Spleen (tissue), 11 donors: ENCODE results near the gene KCNE3. TPM values are rescaled to one million over a fixed set of nuclear protein-coding genes. Genes with fewer than 3 reads are reported as not detected.

Experiments
- DNase-seq: peaks from one replicate; pipeline ENCODE4 v3.0.0-alpha.2; 2020
- H3K27ac ChIP-seq, 8 donors: fragments of 200-600 bp; sonication (generic) in 7 of 8; 1 replicate in 4 of 8; 2 replicates in 4 of 8; pipeline versions ENCODE4 v1.5.0 to v1.8.0; 2016 to 2021; ENCODE audit warnings: inconsistent platforms in 4 of 8, mild to moderate bottlenecking in 4 of 8, moderate library complexity in 1 of 8
- H3K27me3 ChIP-seq, 7 donors: fragments of 200-600 bp; sonication (generic) in 6 of 7; replicated peaks in 1 of 7; 1 replicate in 4 of 7; 2 replicates in 3 of 7; pipeline versions ENCODE4 v1.5.0 to v1.8.0; 2016 to 2021; ENCODE audit warnings: inconsistent platforms in 3 of 7, mild to moderate bottlenecking in 1 of 7
- H3K36me3 ChIP-seq, 6 donors: fragments of 200-600 bp; sonication (generic) in 5 of 6; 1 replicate in 4 of 6; 2 replicates in 2 of 6; pipeline versions ENCODE4 v1.5.0 to v1.8.0; 2016 to 2021; ENCODE audit warnings: inconsistent platforms in 2 of 6
- H3K4me1 ChIP-seq, 6 donors: fragments of 200-600 bp; sonication (generic) in 5 of 6; 1 replicate in 3 of 6; 2 replicates in 3 of 6; pipeline versions ENCODE4 v1.5.0 to v1.8.0; 2016 to 2021; ENCODE audit warnings: inconsistent platforms in 3 of 6
- H3K4me3 ChIP-seq, 8 donors: fragments of 200-600 bp; sonication (generic) in 7 of 8; 1 replicate in 4 of 8; 2 replicates in 4 of 8; pipeline versions ENCODE4 v1.5.0 to v1.8.0; 2016 to 2021; ENCODE audit warnings: inconsistent platforms in 4 of 8, mild to moderate bottlenecking in 4 of 8, moderate library complexity in 2 of 8
- H3K9me3 ChIP-seq, 8 donors: fragments of 200-600 bp; sonication (generic) in 7 of 8; 1 replicate in 4 of 8; 2 replicates in 4 of 8; pipeline versions ENCODE4 v1.5.0 to v1.8.0; 2016 to 2021; ENCODE audit warnings: inconsistent platforms in 4 of 8
- POLR2A ChIP-seq, 3 donors: fragments of 450-650 bp; IDR thresholded peaks; one replicate each; pipeline ENCODE4 v1.5.1; 2017; ENCODE audit warnings: antibody characterized with exemption in 3 of 3, mild to moderate bottlenecking in 1 of 3
- POLR2AphosphoS5 ChIP-seq, 3 donors: sonication (generic); formaldehyde crosslinking; IDR thresholded peaks; one replicate each; pipeline ENCODE4 v1.5.1; 2017; ENCODE audit warnings: antibody characterized with exemption in 3 of 3
- WGBS, 5 donors: extraction: QIAGEN DNeasy Blood & Tissue Kit in 3 of 5; methylation state at CpG; one replicate each; pipeline versions ENCODE4 v1.1.5 to v1.1.7; 2013 to 2018; 5-methylcytosine and 5-hydroxymethylcytosine counted together
- intact Hi-C: fragments of 100-400 bp; cut with DNase I; formaldehyde crosslinking; loops from one replicate; pipeline ENCODE4 v1.15.0; 2023; ENCODE audit warnings: low total_unique reads
- polyA plus RNA-seq, 3 donors: library from polyadenylated mRNA; stranded (reverse); fragments of 200-250 nt; gene quantifications; one replicate each; pipeline ENCODE4 v1.2.1, GENCODE V29; 2013
- small RNA-seq, 4 donors: library from RNA; depleted of rRNA; stranded (forward); fragments of <200 nt; gene quantifications; one replicate each; pipeline ENCODE3, GENCODE V24; 2016
- total RNA-seq, 7 donors: library from RNA; depleted of rRNA in 3 of 7; stranded (reverse); fragments of >200 nt in 3 of 7; fragmentation: NEBNext Ultra II Directional in 4 of 7; extraction: Animal tissue kit (Norgen Biotek cat#: 25700) in 4 of 7; gene quantifications; one replicate each; pipeline versions ENCODE4 v1.1.0 to v1.2.1, GENCODE V29; 2016 to 2021
- TF ChIP-seq, protein P1 (sequence below), 11 experiments: fragments of 200-600 bp in 7 of 11; fragments of 450-650 bp in 4 of 11; sonication (generic) in 4 of 11; IDR thresholded peaks in 8 of 11; conservative IDR thresholded peaks in 3 of 11; 1 replicate in 7 of 11; 2 replicates in 4 of 11; pipeline versions ENCODE4 v1.4.0 to v1.8.0; 2016 to 2021; ENCODE audit warnings: antibody characterized with exemption in 11 of 11, inconsistent platforms in 4 of 11, mild to moderate bottlenecking in 1 of 11
- donor health status: healthy with polysubstance abuse.
- donor health status: DM: no; HTN: no; CAD: no; lungs with moderate emphysema.
- donor health status: DM: no; HTN: no; CAD: no.
- donor health status: Bipolar disorder and iron deficiency.
- donor health status: healthy.
- donor health status: DM: no; HTN: no; CAD: no.
- donor health status: DM: yes; HTN: yes; CAD: no.

Gene KCNE3
- total and polyA plus RNA-seq, 10 donors, result 4.2 to 61.8 (median 23.3) TPM

DNA sequence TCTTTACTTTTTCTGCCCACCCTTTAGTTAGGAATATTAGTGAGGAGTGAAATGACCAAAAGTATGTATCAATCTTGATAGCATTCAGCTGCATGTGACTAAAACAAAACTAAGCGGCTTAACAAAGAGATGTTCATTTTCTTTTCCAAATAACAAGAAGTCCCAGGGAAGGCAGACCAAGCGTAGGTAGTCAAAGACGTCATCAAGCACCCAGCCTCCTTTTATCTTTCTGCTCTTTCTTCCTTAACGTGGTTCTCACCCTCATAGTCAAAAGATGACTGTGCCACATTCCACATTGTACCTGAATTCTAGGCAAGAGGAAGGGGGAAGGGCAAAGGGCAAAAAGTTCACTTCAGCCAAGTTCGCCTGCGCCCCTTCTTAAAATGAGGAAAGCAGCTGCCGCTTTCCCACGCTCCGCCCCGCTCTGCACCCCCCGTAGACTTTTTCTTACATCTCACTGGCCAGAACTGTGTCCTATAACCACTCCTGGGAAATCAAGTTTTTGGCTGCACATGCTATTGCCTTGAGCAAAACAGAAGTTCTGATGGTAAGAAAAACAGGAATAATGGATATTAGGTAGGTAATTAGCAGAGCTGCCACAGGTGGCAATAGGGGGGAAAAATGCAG, 54.5 kb downstream of the KCNE3 start:
- intact Hi-C loops, result no loop called here
- no peak overlapping the region for H3K27ac ChIP-seq
- H3K9me3 ChIP-seq, result no peaks in the 10 kb centered on the region
- TF ChIP-seq, protein P1, sequence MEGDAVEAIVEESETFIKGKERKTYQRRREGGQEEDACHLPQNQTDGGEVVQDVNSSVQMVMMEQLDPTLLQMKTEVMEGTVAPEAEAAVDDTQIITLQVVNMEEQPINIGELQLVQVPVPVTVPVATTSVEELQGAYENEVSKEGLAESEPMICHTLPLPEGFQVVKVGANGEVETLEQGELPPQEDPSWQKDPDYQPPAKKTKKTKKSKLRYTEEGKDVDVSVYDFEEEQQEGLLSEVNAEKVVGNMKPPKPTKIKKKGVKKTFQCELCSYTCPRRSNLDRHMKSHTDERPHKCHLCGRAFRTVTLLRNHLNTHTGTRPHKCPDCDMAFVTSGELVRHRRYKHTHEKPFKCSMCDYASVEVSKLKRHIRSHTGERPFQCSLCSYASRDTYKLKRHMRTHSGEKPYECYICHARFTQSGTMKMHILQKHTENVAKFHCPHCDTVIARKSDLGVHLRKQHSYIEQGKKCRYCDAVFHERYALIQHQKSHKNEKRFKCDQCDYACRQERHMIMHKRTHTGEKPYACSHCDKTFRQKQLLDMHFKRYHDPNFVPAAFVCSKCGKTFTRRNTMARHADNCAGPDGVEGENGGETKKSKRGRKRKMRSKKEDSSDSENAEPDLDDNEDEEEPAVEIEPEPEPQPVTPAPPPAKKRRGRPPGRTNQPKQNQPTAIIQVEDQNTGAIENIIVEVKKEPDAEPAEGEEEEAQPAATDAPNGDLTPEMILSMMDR (IDR thresholded peaks at IDR 0.05 in 8 of 11, conservative IDR thresholded peaks at IDR 0.05 in 3 of 11), result no peak
- TF ChIP-seq POLR2AphosphoS5 (IDR thresholded peaks at IDR 0.05) (no peak), POLR2A (IDR thresholded peaks at IDR 0.05) (no peak)
- WGBS, 5 donors, result 76 to 84% (median 83%) methylated on average over 11 of the region's 11 CpGs
- no peak for DNase-seq
- peaks cover 0 to 10% (median 0%) of the 10 kb centered on the region in 7 donors for H3K27me3 ChIP-seq
- no peaks in the 10 kb centered on the region for H3K36me3 ChIP-seq
- no peaks in the 10 kb centered on the region for H3K4me1 ChIP-seq
- H3K4me3 ChIP-seq, result no peak overlapping the region

DNA sequence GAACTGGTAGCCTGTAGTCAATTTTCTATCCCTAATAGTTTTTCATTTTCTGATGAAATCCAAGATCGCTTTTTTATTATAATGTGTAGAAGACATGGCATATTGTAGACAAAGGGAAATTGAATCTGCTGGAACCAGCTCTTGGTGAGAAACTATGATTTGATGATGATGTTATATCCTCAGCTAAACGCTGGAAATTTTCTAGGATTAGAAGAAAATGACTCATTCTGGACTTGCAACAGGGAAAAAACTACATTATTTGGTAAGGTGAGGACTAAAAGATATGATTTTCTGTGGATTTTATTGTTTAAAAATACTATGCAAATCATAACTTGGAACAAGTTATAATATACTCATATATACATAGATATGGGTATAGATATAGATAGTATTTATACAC, 55.0 kb downstream of the KCNE3 start:
- H3K4me3 ChIP-seq, result no peak overlapping the region
- no peaks in the 10 kb centered on the region for H3K36me3 ChIP-seq
- WGBS, 5 donors, result 86 to 96% (median 88%) methylated on average over 2 of the region's 2 CpGs
- peaks cover 0 to 10% (median 0%) of the 10 kb centered on the region in 7 donors for H3K27me3 ChIP-seq
- H3K9me3 ChIP-seq, result no peaks in the 10 kb centered on the region
- no peak overlapping the region for H3K27ac ChIP-seq
- TF ChIP-seq, protein P1 (IDR thresholded peaks at IDR 0.05 in 8 of 11, conservative IDR thresholded peaks at IDR 0.05 in 3 of 11), result no peak
- TF ChIP-seq POLR2AphosphoS5 (IDR thresholded peaks at IDR 0.05) (no peak), POLR2A (IDR thresholded peaks at IDR 0.05) (no peak)
- H3K4me1 ChIP-seq, result no peaks in the 10 kb centered on the region
- intact Hi-C loops, result no loop called here
- DNase-seq, result no peak

DNA sequence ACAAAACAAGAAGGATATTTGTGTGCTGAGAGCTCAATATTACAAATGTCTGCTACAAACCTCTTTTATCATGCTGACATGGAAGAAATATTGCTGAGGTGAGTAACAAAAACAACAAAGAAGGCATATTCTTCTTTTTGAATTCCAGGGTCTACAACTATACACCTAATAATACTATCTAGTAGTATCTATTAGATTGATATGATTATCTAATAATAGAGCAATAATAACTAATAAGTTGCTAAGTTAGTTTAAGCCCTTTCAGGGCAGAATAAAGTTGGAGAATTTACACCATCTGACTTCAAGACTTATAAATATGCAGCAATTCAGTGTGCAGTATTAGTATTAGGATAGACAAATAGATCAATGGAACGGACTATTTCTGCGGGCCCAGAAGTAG, 57.7 kb downstream of the KCNE3 start:
- DNase-seq, result no peak
- intact Hi-C loops, result no loop called here
- Histone ChIP-seq H3K27me3 (peaks cover 0 to 10% (median 0%) of the 10 kb centered on the region in 7 donors), H3K36me3 (no peaks in the 10 kb centered on the region), H3K4me3 (no peak overlapping the region), H3K27ac (no peak overlapping the region), H3K4me1 (no peaks in the 10 kb centered on the region), H3K9me3 (no peaks in the 10 kb centered on the region)
- 93 to 99% (median 97%) methylated on average over 2 of the region's 2 CpGs for WGBS, 5 donors
- no peak for TF ChIP-seq POLR2A (IDR thresholded peaks at IDR 0.05)
- TF ChIP-seq, protein P1 (IDR thresholded peaks at IDR 0.05 in 8 of 11, conservative IDR thresholded peaks at IDR 0.05 in 3 of 11), result no peak
- no peak for TF ChIP-seq POLR2AphosphoS5 (IDR thresholded peaks at IDR 0.05)

Small RNA genes lying within 50 kb of the gene (small RNA-seq; reads per million reads assigned to genes)
- gene CYCSP27, result 0 reads per million in 4 donors

Other genes with a start within 250 kb of the KCNE3 start
- gene P4HA3, start 155.9 kb downstream of the KCNE3 start, total RNA-seq, result under 1 TPM in 1 of 7 donors, not detected in 6; 0.44 TPM
- under 1 TPM in 1 of 3 donors, not detected in 2; 0.39 TPM for gene P4HA3, start 155.9 kb downstream of the KCNE3 start, polyA plus RNA-seq
- gene PGM2L1, start 69.1 kb downstream of the KCNE3 start, total RNA-seq, result 1 to 10 TPM; 4.6 to 7.1 (median 5.5) TPM
- under 1 TPM; 0.37 to 0.99 (median 0.76) TPM for gene PGM2L1, start 69.1 kb downstream of the KCNE3 start, polyA plus RNA-seq
- gene LIPT2, start 26.2 kb upstream of the KCNE3 start, total RNA-seq, result 1 to 10 TPM; 2.3 to 9.1 (median 4.6) TPM
- 1 to 10 TPM; 2.0 to 3.3 (median 2.1) TPM for gene LIPT2, start 26.2 kb upstream of the KCNE3 start, polyA plus RNA-seq
- 10 to 100 TPM; 13.9 to 23.1 (median 17.7) TPM for gene POLD3, start 125.0 kb upstream of the KCNE3 start, total RNA-seq
- gene POLD3, start 125.0 kb upstream of the KCNE3 start, polyA plus RNA-seq, result 1 to 10 TPM; 5.0 to 9.0 (median 6.1) TPM